T47D (cell line): Measurements from ENCODE around the gene HOXA13.

ENCODE experiments used
- DNase-seq, 2 experiments: peaks; one replicate each; pipeline versions ENCODE4 v3.0.0 to v3.0.0-alpha.2; 2011 to 2012; ENCODE audit warnings: low read depth in 1 of 2, low spot score in 1 of 2
- JUND ChIP-seq: IDR thresholded peaks from 2 replicates; pipeline ENCODE4 v1.6.1; 2012; ENCODE audit warnings: low read depth
- in situ Hi-C: cut with HindIII; loops from 2 replicates; pipeline ENCODE4 v1.10.0; 2016; ENCODE audit warnings: low sequenced_read_pairs, low pct_unique_long_range_greater_than_20kb

HOXA13 gene

DNA sequence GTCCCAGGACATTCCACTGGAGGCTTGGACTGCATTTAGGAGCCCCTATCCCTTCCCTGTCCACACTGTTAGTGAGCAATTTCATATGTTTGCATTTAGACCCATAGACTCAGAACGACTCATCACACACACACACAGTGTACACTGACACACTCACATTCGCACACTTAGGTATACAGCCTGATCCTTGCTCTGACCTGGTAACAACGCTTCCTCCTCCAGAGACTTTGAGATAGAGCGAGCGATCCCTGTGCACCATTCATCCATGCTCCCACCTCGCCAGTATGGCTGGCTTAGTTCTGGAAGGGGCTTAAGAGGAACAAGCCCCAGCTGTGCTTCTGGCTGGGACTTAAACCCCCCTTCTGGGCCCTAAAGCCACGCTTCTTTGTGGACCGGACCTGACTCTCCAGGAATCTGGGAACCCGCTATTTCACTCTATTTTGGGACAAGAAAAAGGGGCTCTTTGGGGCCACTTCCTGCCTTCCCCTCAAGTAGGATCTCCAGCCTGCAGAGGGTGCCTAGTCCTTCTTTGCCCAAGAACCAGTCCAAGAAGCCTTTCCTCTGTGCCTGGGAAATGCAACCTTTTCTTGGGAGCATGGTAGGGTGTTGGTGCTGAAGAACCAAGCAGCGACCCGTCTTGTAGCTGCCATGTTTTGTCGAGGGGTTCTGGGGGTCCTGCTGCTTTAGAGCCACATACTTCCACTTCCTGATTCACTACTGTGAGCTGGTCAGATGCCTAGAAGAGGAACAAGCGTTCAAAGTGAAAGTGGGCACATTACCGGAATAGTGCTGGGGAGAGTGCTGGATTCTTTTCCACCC, 1.1 kb upstream of the HOXA13 start:
- in situ Hi-C loops = no loop called here
- TF ChIP-seq JUND = no peak
- no peak for DNase-seq

DNA sequence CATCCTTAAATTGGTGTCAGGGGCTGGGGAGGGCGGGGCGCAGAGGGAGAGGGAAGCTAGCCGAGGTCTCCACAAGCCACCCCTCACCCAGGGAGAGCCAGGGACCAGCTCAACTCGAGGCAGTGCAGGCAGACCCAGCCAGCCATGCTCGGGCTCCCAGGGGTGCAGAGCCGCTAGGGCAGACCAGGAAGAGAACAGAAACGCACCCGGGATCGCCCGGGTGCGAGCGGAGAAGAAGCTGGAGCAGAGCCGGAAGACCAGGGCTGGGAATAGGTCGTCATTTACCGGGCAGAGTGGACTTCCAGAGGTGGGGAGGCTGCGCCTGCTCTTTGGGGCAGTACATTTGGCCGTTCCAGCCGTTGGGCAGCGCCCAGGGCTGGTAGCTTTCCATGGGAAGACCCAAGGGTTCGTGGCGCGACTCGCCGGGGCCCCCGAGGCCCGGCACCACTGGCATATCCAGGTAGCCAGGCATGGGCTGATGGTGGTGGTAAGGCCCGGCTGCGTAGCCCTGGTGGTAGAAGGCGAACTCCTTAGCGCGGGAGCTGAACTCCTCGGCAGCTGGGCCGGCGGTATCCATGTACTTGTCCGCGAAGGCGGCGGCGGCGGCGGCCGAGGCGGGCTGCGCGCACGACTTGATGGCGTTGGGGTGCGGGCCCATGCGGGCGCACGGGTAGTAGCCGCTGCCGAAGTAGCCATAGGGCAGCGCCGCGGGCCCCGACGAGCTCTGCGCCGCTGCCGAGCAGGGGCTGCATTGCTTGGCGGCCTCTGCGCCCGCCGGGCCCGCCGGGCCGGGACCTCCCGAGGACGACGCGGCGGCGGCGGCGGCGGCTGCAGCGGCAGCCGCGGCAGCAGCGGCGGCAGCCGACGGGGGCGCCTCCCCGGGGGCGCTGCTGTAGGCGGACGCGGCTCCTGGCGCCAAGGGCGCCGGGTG, 755 bp downstream of the HOXA13 start:
- in situ Hi-C loops = no loop called here
- no peak for DNase-seq
- no peak for TF ChIP-seq JUND

DNA sequence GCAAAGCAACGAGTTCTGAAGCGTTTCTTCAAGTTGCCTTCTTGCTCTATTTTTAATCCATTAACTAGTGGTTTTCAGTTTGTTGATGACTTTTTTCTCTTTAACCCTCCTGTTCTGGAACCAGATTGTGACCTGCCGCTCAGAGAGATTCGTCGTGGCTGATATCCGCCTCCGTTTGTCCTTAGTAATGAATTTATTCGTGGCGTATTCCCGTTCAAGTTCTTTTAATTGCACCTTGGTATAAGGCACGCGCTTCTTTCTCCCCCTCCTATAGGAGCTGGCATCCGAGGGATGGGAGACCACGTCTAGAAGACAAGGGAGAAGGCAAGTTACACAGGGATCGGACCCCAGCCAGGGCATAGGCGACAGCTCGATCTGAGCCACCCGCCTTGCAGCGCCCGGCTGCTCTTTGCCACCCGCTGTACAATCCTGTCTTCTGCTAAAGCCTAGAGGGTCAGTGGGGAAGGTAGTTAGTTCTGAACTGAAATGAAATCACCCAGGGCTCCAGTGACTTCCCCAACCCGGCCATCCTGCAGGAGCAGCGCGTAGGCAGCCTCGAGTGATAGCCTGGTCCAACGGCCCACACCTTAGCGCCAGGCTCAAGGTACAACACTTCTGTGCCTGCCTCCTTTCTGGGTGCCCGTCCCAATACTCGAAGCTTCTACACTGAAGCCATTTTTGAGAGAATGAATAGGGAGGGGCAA, 1.6 kb downstream of the HOXA13 start:
- in situ Hi-C loops = no loop called here
- DNase-seq = no peak
- no peak for TF ChIP-seq JUND

DNA sequence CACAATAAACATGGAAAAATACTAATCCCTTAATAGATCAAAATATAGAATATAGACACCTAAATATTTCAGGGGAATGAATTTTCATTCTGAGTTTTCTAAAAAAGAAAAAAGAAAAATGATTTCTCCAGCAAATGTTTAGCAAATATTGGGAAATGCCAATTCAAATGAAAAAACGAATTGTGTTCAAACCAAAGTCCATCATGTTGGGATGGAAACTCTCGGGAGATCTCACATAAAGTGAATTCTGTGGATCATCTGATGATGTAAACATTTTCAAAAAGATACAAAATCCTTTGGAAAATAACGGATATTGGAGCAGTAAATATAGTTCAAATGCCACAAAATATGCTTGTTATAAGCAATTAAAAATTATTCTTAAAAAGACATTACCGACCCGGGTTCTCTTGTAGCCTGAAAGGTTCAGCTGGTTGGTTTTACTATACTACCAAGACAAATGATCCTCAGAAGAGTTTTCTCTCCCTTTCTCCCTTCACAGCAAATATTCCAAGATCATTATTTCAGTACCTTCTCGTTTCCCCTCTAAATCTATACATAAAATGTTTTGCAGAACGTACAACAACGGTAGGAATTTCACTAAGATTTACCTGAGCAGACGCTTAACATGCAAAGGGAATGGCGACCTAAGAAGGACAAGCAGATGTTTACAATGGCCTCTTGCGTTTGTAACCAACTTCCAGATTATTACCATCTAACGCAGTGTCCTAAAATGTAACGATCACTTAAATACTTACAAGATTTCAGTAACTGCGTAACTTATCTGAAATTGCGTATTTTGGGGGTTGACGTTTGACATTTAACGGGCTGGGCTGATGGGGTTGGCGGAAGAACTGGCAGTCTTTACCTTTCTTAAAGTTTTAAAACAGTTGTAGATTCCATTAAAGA, 2.5 kb downstream of the HOXA13 start:
- DNase-seq = no peak
- in situ Hi-C loops = no loop called here
- TF ChIP-seq JUND = no peak

DNA sequence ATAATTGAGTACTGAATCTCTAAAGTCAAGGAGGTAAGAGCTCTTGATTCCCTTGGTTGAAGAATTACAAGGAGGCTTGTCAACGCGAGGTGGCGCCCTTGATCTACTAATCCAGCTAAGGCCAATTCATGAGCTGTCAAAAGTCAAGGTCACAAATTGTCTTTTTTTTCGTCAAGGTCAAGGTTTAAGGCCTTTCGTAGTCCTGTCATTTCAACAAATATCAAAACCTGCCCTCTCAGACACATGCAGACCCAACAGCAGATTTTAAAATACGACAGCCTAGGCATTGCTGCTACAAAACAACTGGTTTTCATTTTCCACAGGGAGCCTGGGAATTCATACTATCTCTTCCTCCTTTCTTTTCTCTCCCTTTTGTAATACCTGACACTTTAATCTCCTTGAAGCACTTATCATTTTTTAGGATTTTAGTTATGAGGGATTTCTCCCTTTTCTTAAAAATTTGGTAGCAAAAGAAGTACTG, 3.6 kb downstream of the HOXA13 start:
- DNase-seq = peak; percentile 80 to 97
- in situ Hi-C loops = no loop called here
- TF ChIP-seq JUND = no peak

DNA sequence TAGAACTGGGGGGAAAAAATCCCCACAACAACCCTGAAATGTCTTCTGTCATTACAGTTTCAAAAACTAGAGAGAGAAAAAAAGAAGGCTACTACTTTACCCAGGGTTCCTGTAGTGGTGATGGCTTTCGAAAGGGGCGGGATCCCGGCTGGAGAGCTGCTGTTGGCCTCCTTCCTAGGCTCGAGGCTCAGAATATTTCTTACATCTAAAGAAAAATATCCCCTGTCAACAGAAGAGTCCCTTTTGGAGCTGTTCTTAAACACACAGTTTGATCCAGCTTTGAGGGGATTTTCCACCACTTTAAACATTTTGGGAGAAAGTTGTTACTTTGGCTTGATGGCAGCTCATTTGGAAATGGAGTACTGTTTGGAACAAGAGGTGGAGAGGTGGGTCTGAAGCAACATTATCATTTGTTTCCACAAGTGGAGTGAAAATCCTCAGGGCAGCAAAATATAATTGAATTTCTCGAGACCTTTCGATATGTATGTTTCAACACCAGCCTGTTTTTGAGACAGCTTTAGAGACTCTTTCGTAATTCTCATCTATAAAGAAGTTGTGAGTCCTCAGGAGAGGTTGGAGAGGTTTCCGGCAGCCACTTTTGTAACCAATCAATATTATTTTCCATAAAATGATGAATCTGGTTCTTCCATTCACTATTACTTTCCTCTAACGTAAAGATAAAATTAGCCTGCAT, 5.1 kb downstream of the HOXA13 start:
- DNase-seq = no peak
- TF ChIP-seq JUND = no peak
- in situ Hi-C loops = no loop called here

DNA sequence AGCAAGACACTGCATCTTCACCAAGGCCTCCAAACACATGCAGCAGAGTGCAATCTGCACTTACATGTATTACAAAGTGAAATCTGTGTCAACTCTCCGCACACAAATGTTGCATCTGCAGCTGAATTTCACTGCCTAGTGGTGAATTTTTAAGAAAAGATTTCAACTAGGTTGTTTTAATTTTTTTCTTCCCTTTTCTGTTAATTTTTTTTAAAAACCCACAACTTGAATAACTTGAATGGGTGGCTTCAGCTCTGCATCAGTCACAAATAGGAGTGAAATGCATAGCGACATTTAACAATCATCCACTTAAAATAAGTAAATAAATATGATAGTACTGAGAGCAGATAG, 5.9 kb downstream of the HOXA13 start:
- no peak for DNase-seq
- in situ Hi-C loops = no loop called here
- TF ChIP-seq JUND = no peak

DNA sequence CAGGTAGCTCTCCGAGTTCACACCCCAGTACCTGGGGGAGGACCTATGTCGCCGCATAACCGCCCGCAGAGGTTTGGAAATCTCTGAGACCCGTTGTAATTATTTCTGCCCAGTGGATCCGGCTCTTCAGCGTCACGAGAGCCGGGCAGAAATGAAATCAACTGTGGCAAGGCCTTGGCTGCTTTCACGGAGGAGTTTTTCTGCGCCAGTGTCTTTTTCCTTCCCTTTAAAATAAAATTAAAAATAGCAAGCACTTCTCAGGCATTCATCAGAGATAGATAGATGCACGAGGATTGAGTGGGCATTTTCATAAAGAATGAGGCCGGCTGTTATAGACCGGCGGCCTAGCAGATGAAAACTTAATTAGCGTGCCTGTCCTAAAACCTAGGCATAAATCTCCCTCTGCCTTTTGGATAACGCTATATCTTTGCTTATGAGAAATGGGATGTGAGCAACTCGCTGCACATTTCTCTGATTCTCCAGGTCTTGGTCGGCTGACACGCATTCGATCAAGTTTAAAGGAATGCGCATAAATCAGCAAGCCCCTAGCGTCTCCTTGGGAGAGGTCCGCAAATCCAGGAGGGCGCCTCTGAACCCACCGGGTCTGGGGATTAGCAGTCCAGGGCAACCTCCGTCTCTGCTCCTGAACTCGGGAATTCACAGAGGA, 6.4 kb downstream of the HOXA13 start:
- no peak for DNase-seq
- in situ Hi-C loops = no loop called here
- no peak for TF ChIP-seq JUND

DNA sequence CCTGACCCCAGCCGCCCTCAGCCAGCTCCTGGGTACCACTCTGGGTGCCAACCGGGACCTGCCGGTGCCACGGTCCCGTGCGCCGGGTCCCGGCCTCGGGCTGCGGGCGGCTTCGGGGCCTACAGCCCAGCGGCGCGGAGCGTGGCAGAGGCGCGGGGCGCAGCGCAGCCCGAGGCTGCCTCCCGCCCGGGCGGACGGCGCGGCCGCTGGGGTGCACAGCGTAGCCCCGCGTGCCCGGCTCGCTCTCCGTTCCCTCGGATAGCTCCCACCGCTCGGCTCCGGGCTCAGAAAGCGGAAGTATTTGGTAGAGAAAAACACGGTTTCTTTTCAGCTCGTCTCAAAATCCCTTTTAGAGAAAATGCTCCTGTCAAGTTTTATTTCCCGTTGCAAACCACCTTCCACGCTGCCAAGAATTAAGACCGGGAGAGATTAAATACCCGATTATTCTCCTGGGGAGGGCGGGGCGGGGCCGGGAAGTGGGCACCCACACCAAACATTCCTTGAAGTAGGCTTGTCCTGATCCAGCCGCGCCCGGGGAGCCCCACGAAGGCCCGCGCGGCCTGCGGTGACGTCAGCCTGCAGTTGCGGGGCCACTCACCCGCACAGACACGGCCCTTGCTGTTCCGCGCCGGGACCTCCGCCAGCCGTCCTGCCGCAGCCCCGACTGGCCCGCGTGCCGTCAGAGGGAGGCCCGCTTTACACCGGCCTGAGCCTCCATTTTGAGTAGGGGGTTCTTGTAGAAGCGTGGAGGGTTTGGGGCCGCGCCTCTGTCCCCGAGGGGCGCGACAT, 7.2 kb downstream of the HOXA13 start:
- no peak for DNase-seq
- in situ Hi-C loops = no loop called here
- no peak for TF ChIP-seq JUND

DNA sequence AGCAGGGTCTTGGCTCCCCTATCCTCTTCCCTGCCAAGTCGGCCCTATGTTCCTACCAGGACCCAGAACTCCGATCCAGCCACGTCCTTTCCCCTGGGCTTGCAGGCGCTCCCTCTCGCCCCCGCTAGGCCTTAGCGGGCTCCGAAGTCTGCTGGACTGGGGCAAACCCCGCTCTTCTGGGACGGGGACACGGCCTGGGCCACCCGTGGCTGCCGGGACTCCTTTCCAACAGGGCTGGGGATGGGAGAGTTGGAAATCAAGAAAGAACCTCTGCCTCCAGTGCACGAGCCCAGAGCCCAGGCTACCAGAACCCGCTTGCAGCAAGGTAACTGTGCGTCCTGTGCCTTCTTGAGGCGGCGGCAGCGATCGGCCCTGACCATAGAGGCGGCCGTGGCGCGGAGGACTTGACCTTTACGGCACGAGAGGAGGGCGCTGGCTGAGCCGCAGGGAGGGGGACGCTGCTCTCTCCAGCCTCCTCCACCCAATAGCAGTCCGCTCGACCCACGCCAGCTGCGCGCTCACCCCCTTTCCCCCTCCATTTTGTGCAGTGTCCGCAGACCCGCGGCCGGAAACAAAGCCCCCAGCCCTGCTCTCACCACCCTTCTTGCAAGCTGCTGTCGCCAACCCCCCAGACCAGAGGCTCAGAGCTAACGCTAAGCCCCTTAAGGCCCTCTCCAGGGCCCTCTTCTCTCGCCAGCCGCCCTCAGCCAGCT, 7.9 kb downstream of the HOXA13 start:
- TF ChIP-seq JUND = no peak
- DNase-seq = no peak
- in situ Hi-C loops = no loop called here
